Chondrocyte (in vitro differentiated cells): ENCODE results near the gene METTL25B. TPM values are rescaled to one million over a fixed set of nuclear protein-coding genes. Genes with fewer than 3 reads are reported as not detected.

Experiments used
- DNase-seq: peaks from one replicate; pipeline ENCODE4 v3.0.0; 2021; ENCODE audit warnings: mixed read lengths, low spot score
- H3K27ac Mint-ChIP-seq: one replicate; pipeline ENCODE4 v1.8.0; 2021; ENCODE audit warnings: mild to moderate bottlenecking, moderate library complexity, mixed read lengths; ENCODE audit not compliant: unreplicated experiment
- H3K27me3 Mint-ChIP-seq: 2 replicates; pipeline ENCODE4 v1.8.0; 2021; ENCODE audit warnings: low read depth, mixed read lengths
- H3K36me3 Mint-ChIP-seq: 2 replicates; pipeline ENCODE4 v1.8.0; 2021; ENCODE audit warnings: low read depth, mixed read lengths
- H3K4me1 Mint-ChIP-seq: 2 replicates; pipeline ENCODE4 v1.8.0; 2021; ENCODE audit warnings: low read depth, mild to moderate bottlenecking, mixed read lengths
- H3K4me3 Mint-ChIP-seq: one replicate; pipeline ENCODE4 v1.8.0; 2021; ENCODE audit warnings: mild to moderate bottlenecking, moderate library complexity, mixed read lengths; ENCODE audit not compliant: unreplicated experiment
- H3K9me3 Mint-ChIP-seq: 2 replicates; pipeline ENCODE4 v1.8.0; 2021; ENCODE audit warnings: low read depth, mixed read lengths
- total RNA-seq: library from RNA; stranded (reverse); gene quantifications from 3 replicates; pipeline ENCODE4 v1.2.1, GENCODE V29; 2021
- TF ChIP-seq, protein P1 (sequence below): fragments of 200-600 bp; sonication (generic); IDR thresholded peaks from 2 replicates; pipeline ENCODE4 v1.5.0; 2021; ENCODE audit warnings: antibody characterized with exemption, mild to moderate bottlenecking, moderate library complexity

Gene METTL25B
- total RNA-seq, 1 donor from 2014 or later = 11.4 TPM

- peaks cover 19% of the 10 kb centered on the region for H3K36me3 Mint-ChIP-seq
- H3K27ac Mint-ChIP-seq = no peak overlapping the region
- no peaks in the 10 kb centered on the region for H3K9me3 Mint-ChIP-seq
- no peaks in the 10 kb centered on the region for H3K27me3 Mint-ChIP-seq
- peaks cover 15% of the 10 kb centered on the region for H3K4me1 Mint-ChIP-seq
- TF ChIP-seq, protein P1, sequence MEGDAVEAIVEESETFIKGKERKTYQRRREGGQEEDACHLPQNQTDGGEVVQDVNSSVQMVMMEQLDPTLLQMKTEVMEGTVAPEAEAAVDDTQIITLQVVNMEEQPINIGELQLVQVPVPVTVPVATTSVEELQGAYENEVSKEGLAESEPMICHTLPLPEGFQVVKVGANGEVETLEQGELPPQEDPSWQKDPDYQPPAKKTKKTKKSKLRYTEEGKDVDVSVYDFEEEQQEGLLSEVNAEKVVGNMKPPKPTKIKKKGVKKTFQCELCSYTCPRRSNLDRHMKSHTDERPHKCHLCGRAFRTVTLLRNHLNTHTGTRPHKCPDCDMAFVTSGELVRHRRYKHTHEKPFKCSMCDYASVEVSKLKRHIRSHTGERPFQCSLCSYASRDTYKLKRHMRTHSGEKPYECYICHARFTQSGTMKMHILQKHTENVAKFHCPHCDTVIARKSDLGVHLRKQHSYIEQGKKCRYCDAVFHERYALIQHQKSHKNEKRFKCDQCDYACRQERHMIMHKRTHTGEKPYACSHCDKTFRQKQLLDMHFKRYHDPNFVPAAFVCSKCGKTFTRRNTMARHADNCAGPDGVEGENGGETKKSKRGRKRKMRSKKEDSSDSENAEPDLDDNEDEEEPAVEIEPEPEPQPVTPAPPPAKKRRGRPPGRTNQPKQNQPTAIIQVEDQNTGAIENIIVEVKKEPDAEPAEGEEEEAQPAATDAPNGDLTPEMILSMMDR = peak; percentile 93
- H3K4me3 Mint-ChIP-seq = no peak overlapping the region
- DNase-seq = no peak
Measured at GRCh38 chr1:156725683-156726280, 2.5 kb upstream of the METTL25B start.

DNA sequence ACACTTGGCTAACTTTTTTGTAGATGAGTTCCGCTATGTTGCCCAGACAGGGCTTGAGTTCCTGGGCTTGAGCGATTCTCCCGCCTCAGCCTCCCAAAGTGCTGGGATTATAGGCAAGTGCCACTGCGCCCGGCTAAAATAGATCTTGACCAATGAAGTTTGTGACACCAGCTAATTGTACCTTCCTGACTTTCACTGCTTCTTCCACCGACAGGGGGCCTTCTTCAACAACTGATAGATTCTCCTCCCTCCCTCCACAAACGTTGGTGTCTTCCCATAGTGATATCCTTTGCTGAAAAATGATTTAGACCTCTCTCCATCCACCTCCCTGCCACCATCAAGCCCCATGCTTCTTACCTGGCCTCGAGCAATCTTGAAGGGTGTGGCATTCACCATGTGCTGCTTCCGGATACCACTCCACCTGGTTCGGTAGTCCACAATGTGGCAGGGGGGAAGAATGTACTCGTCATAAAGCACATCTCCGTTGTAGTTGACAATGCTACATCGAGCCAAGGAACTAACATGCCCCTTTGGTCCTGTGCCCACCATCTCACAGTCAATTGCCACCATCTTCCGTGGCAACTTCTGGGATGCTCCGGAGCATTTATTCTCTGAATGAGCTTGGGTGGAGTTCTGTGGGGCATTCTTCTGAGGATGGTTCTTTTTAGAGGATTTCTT lies 1.6 kb upstream of the METTL25B start:
- Mint-ChIP-seq H3K4me3 (no peak overlapping the region), H3K27me3 (no peaks in the 10 kb centered on the region), H3K4me1 (peaks cover 15% of the 10 kb centered on the region), H3K27ac (no peak overlapping the region), H3K9me3 (no peaks in the 10 kb centered on the region), H3K36me3 (peaks cover 16% of the 10 kb centered on the region)
- DNase-seq = no peak
- TF ChIP-seq, protein P1 = peak; percentile 78

- DNase-seq = no peak
- Mint-ChIP-seq H3K27ac (peak overlapping the region; percentile 96), H3K4me1 (peaks cover 15% of the 10 kb centered on the region), H3K4me3 (no peak overlapping the region), H3K9me3 (no peaks in the 10 kb centered on the region), H3K36me3 (peaks cover 16% of the 10 kb centered on the region), H3K27me3 (no peaks in the 10 kb centered on the region)
- TF ChIP-seq, protein P1 = no peak
Measured at GRCh38 chr1:156727492-156727891, 777 bp upstream of the METTL25B start.

GRCh38 chr1:156728599-156729462 lies 562 bp downstream of the METTL25B start, which contains the start of gene ISG20L2:
TSS of gene ISG20L2 (minus strand) at chr1:156728766. CDS start at chr1:156727652, 1,114 bp downstream.
- Mint-ChIP-seq H3K27me3 (no peaks in the 10 kb centered on the region), H3K27ac (peak within 1 kb of the TSS; percentile 96), H3K9me3 (no peaks in the 10 kb centered on the region), H3K36me3 (peaks cover 8% of the 10 kb centered on the region), H3K4me1 (peaks cover 15% of the 10 kb centered on the region), H3K4me3 (no peak within 1 kb of the TSS)
- TF ChIP-seq, protein P1 = no peak
- peak; percentile 99 for DNase-seq

- TF ChIP-seq, protein P1 = no peak
- Mint-ChIP-seq H3K27me3 (no peaks in the 10 kb centered on the region), H3K4me3 (no peak overlapping the region), H3K4me1 (peaks cover 10% of the 10 kb centered on the region), H3K9me3 (no peaks in the 10 kb centered on the region), H3K27ac (no peak overlapping the region), H3K36me3 (no peaks in the 10 kb centered on the region)
- DNase-seq = no peak
Measured at GRCh38 chr1:156733989-156734584, 5.8 kb downstream of the METTL25B start.
